Renal cortex interstitium (tissue), 15 donors: ENCODE data around the gene TICAM2. TPM values are rescaled to one million over a fixed set of nuclear protein-coding genes. Genes with fewer than 3 reads are reported as not detected.
"Not testable (repeated sequence)": the region's sequence is repeated elsewhere in the genome, so short reads cannot be mapped to it uniquely, and the experiment has no call there.

Experiments used
- DNase-seq, 11 donors: peaks; one replicate each; pipeline ENCODE4 v3.0.0-alpha.2; 2013; ENCODE audit warnings: low read depth in 9 of 11, low spot score in 4 of 11; ENCODE audit errors: extremely low read depth in 1 of 11
- long read RNA-seq, 16 experiments: transcript quantifications; one replicate each; lab custom pipeline, GENCODE V29; 2026
- polyA plus RNA-seq, 3 donors: library from polyadenylated mRNA; unstranded; fragments of 120-200 nt; gene quantifications; one replicate each; pipeline ENCODE4 v1.2.1, GENCODE V29; 2013; ENCODE audit not compliant: insufficient read length in 3 of 3

The TICAM2 gene, protein sequence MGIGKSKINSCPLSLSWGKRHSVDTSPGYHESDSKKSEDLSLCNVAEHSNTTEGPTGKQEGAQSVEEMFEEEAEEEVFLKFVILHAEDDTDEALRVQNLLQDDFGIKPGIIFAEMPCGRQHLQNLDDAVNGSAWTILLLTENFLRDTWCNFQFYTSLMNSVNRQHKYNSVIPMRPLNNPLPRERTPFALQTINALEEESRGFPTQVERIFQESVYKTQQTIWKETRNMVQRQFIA
- polyA plus RNA-seq = 1 to 10 TPM; 2.8 to 4.4 (median 3.8) TPM
- long read RNA-seq, donor 1, partial matches to known transcripts = 0 of 1 reads
- long read RNA-seq, donor 1, other reads (novel, unspliced or antisense) = 0 of 1 reads
- long read RNA-seq, donor 2, partial matches to known transcripts = 0 of 1 reads
- long read RNA-seq, donor 2, other reads (novel, unspliced or antisense) = 0 of 1 reads
- long read RNA-seq, donor 3, partial matches to known transcripts = 0 of 3 reads
- long read RNA-seq, donor 3, other reads (novel, unspliced or antisense) = 0 of 3 reads
- long read RNA-seq, donor 4, partial matches to known transcripts = 0 of 2 reads
- long read RNA-seq, donor 4, other reads (novel, unspliced or antisense) = 0 of 2 reads
- long read RNA-seq, donor 5 = 0 reads
- long read RNA-seq, donor 6, partial matches to known transcripts = 0 of 1 reads
- long read RNA-seq, donor 6, other reads (novel, unspliced or antisense) = 0 of 1 reads
- long read RNA-seq, donor 7, partial matches to known transcripts = 0 of 1 reads
- long read RNA-seq, donor 7, other reads (novel, unspliced or antisense) = 0 of 1 reads
- long read RNA-seq, donor 8 = 0 reads
- long read RNA-seq, donor 9, partial matches to known transcripts = 0 of 1 reads
- long read RNA-seq, donor 9, other reads (novel, unspliced or antisense) = 0 of 1 reads
- long read RNA-seq, donor 10 = 0 reads
- long read RNA-seq, donor 11 = 0 reads
- long read RNA-seq, donor 12 = 0 reads
- long read RNA-seq, donor 13 = 0 reads
- long read RNA-seq, donor 14 = 0 reads
- long read RNA-seq, donor 15 = 0 reads
- long read RNA-seq, donor 16 = 0 reads

DNA sequence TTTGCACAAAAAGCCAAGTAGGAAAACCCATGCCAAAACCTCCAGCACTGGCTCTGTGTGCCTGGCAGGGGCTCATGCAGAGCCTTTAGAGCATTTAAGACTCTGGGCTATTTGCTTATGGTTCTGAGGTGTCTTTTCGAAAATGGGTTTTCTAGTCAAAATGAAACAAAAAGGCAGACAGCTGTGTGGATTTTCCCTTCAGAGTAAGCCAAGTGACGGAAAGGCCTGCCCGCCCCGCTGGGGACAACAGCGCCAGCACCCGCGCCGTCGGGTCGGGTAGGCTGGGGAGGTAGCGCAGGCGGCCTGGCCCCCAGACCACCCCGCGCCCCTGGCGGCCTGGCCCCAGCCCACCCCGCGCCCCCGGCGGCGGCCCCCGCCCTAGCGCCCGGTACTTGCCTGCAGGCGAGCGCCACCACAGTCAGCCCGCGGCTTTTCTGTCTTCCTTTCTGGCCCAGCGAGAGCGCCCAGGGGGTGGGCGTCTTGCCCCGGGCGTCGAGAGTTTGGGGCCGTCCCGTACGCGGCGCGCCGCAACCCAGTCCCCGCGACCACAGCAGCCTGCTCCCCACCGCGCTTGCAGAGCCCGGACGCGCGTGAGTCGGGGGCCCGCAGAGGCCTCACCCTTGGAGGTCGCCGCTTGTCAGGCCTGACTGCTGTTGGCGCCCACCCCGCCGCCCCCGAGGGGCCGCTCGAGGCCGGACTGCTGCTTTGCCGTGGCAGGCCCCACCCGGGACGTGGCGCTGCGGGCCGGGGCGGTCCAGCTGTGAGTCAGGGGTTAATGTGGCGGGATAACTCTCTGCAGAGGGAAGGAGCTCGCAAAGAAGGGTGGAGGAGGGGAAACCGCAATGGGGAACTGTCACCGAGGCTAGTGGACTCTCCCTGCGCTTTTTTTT, at the start of gene TICAM2:
TICAM2 (minus strand) TSS at position 779 of the 890 bp plus-strand sequence. CDS start 21,223 bp downstream, outside the sequence.
- DNase-seq = peak in 2 of 11 donors; percentile 21 to 35

DNA sequence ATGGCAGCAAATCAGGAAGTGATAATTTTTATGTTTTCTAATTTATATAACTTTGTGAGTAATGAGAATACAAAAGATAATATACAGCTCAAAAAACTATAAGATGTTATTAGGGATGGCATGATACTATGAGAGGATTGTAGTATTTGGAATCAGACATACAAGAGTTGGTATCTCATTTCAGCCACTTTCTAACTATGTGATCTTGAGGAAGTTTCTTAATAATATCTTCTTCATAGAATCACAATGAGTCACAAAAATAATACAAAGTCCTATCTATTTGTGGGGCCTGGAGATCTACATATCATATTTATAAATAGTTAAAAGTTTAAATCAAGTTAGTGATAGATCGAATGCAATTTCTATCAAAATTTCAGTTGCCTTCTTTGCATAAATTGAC, 47.3 kb upstream of the TICAM2 start:
- DNase-seq = no peak

DNA sequence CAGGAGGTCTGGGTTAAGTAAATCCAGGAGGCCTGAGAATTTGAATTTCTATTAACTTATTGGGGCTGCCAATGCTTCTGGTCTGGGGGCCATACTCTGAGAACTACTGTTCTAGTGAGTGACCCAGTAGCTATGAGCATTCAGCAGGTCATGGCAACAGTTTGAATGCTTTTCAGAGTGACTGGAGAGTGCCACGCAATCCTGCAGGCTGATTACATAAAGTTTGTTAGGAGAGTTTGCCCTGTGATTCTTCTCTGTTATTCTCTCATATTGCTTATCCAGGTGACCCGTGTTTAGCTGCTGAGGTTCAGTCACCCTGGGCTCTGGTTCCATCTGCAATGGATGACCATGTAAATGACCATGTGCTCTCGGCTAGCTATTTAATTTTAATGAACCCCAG, 45.8 kb upstream of the TICAM2 start:
- no peak for DNase-seq

DNA sequence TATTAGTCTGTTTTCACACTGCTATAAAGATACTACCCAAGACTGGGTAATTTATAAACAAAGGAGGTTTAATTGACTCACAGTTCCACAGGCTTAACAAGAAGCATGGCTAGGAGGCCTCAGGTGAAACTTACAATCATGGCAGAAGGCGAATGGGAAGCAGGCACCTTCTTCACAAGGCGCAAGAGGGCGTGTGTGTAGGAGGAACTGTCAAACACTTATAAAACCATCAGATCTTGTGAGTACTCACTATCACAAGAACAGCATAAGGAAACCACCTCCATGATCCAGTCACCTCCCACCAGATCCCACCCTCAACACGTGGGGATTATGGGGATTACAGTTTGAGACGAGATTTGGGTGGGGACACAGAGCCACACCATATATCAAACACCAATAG, 43.1 kb upstream of the TICAM2 start:
- DNase-seq = not testable (repeated sequence)

DNA sequence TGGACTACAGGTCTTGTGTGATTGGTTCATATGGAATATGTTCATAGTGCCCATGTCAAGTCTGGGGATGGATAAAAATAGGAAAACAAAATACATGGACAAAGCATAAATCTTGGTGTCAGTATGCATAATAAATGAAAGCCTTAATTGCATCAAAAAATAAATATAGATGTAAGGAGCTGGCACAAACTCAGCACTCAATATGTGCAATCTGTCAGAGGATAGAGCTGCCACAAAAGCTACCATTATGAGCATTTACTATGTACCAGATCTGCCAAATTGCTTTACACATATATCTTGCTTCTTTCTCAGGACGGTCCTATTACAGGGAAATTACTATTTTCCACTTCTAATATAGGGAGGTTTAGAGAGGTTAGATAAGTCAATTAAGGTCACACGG, 41.8 kb upstream of the TICAM2 start:
- DNase-seq = no peak

DNA sequence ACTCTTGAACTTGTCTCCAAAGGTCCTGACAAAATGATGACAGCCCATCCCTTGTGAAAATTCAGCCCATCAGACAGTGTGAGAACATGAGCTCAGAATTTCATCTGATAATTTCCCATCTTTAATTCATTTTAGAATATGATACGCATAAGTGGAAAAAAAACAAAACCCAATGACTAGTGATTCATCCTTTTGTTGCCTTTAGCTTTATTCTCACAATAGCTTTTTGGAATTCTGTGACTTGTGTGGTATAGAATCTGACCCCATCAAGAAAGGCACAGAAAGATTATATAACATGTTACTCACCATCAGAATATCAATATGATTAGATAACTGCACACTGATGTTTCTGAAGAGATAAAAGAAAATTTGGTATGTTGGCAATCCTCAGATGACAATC, 39.7 kb upstream of the TICAM2 start:
- no peak for DNase-seq

DNA sequence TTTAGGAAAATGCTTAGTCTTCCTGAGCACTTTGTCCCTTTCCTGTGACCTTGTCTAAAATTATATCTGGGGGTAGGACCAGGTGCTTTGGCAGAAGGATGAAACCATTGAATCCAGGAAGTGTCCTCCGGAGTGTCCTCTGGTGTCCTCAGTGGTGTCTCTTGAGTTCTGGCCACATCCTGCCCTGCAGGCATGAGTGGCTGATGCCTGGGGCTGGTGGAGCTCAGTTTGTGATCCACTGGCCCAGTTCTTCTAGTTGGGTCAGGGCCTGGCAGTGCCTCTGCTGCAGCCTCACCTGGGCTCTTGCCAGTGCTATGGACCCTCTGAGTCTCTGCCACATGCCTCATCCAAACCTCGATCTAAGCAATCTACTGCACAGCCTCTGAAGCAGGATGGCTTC, 38.0 kb upstream of the TICAM2 start:
- DNase-seq = no peak

DNA sequence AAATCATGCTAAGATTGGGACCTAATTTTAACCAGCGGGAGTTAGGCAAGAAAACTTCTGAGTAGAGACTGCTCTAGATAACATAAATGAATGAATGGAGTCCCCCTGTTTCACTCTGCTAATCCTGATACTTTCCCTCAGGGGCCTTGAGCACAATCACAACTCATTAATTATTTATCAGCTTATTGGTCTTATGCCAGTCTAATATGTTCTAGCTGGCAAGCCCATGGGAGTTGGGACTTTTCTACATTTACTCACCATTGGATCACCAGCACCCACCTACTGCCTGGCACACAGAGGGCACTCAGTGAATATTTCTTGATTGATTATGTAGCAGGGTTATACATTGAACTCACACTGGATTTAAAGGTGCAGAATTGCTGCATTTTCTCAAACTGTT, 37.1 kb upstream of the TICAM2 start:
- no peak for DNase-seq

DNA sequence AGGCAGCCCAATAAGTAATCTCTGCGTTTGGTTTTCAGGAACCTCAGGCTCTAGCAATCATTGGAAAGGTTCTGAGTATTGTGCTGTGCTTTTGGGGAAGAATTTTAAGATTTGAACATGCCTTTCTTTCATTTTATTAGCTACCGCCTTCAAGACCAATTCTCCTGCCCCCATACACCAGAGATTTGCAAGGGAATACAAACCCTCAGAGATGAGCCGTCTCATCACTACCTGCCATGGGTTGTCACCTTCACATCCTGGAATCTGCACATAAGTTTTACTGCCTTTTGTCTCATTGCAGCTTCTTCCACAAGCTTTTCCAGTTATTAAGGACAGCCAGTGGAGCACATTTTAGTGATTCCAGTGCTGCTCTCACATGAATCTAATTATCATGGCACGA, 35.2 kb upstream of the TICAM2 start:
- DNase-seq = no peak

DNA sequence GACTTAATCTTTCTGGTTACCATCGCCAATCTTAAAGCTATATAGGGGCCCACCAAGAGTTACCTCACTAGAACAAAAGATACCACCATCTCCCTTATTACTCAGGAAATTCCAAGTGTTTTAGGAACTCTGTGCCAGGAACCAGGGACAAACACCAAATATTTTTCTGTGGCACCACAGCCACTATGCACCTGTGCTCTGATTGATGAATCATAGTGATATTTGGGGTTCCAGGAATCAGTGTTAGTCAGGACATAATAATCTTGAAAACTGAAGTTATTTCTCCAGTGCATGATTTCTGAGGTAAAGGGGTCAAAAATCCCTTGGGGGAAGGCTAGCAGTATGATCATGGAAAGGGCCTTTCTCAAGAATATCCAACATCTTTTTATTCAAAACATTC, 33.7 kb upstream of the TICAM2 start:
- DNase-seq = no peak

DNA sequence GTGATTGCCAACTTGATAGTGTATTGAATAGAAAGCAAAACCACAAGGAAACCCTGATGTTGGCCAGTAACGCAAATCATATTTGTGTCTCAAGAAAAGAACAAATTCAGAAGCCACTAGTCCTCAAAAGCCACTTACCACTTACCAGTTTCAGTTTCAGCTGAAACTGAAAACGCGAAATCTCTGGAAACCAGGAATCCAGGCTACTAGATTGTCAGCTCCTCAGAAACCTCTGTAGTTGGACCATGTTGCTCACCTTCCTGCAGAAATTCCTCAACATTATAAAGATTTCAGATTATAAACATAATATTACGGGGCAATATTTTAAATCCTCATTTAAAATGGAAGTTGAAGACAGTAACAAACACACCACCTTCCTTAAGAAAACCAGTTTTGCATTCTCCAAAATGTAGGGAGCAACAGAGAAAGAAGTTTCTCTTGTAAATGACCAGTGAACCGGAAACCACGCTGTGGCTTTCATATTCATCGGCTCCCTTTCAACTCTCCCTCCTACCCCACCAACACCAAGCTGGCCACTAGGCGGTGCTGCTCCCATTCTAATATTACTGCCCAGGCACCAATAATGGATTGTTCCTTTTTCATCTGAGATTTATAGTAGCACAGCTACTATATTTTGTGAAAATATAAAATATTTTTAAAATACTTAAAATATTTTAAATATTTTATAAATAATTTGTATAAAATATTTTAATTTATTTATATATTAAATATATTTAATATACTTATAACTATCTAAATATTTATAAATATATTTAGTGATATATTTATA, 32.3 kb upstream of the TICAM2 start:
- peak; percentile 68 to 85 (median 78) for DNase-seq

DNA sequence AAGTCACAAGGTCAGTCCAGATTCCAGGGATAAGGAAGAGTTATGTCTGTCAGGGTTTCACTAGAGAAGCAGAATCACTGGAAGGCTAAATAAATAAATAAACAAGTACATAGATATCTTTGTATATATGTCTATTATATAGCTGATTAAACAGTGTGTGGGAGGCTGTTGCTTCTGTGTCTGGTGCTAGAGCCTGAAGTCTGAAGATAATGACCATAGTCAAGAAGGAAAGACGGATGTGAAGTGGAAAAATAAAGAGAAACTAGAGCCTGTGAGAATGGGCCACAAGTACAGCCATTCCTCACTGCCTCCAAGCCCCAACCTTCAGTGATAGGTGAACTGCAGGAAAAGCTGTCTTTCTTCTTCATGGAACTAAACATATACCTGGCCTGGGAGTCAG, 27.6 kb upstream of the TICAM2 start:
- no peak for DNase-seq

DNA sequence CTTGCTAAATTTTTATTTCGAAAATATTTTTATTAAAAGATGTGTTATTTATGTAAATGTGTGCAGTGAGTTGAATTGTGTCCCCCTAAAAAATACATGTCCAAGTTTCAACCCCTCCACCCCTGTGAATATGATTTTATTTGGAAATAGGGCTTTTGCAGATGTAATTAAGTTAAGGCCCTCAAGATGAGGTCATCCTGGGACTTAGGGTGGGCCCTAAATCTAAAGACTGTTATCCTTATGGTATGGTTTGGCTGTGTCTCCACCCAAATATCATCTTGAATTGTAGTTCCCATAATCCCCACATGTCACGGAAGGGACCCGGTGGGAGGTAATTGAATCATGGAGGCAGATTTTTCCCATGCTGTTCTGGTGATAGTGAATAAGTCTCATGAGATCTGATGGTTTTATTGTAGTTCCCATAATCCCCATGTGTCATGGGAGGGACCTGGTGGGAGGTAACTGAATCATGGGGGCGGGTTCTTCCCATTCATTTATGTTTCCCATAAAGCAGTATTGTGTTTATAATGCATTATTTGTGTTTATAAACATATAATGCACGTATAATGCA, 25.1 kb upstream of the TICAM2 start:
- no peak for DNase-seq

DNA sequence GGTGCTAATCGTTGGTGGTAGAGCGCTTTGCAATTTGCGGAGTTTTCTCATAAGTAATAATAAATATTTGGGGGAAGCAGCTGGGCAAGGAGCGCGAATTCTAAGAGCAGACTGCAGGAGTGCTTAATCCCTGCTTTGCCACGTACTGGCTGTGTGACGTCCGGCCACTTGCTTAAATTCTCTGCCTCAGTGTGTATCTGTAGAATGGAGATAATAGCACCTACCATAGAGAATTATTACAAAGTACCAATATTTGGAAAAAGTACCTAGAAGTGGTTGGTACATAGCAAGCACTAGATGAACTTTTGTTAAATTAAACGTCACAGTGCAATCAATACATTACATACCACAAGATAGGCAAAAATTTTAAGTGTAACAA, 24.2 kb upstream of the TICAM2 start:
- DNase-seq = peak in 1 of 11 donors; percentile 43

DNA sequence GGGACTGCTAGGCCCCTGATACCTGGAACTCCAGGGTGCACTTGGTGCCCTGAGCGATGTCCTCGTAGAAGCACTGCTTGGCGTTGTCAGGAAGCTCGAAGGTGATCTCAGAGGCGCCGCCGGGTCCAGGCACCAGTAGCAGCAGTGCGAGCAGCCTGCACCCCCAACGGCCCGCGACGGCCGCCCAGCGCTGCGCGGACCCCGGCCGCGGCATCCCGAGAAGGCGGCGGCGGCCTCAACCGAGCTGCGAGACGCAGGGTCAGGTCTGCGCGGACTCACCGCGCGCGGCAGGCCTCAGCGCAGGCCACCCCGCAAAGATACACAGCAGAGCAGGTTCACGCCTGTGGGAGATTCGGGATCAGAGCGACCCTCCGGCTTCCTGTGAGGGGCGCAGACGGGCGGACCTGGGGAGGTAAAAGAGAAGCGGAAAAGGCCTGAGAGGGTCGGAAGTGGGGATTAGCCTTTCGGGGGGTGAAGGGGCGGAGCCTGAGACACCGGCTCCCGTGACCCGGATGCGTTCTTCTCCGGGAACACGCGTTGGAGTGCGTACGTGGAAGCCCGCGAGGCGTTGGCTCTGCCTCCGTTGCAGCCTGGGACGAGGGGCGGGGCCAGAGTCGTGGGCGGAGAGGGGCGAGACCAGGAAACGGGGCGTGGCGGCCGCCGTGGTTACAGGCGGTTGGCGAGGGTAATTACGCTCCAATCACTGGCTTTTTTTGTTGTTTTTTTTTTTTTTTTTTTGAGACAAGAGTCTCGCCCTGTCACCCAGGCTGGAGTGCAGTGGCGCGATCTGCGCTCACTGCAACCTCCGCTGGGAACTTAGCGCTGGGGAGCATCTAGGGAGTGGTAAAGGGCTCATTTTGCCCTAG, 23.5 kb upstream of the TICAM2 start, which contains the start of gene TMED7:
TMED7 (minus strand) TSS at position 458 of the 866 bp plus-strand sequence; CDS start at position 214, 244 bp downstream.
- peak; percentile 90 to 98 (median 97) for DNase-seq

DNA sequence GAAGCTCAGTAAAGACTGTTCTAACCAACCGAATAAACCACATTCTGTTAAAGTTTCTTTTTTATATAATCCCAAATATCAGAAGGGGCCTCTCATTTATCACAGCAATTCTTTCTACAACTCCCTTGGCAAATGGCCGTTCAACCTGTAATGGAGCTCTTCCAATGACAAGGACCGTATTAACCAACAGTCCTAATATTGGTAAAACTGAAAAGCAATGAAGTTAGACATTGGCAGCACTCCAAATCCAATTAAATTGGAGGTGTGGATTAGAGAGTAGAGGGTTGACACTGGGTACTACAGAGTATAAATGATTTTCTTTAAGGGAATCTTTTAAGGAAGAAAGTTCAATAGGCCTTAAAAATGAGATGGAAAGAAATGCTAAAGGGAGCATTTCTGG, 22.7 kb upstream of the TICAM2 start:
- no peak for DNase-seq

DNA sequence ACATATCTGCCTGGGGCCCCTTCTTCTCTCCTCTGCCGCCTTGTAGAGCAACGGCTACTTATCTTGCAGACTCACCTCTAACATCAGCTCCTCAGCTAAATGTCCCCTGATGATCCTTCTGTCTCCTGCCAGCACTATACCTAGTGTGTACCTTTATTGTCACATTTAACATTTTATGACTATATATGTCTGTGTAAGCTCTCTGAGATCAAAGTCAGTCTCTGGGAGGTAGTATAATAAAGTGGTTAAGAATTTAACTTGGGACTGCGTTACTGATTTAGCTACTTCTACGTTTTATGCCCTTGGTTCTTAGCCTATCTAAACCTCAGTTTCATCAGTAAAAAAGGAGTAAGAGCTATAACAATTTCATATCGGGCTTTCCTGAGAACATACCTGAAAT, 21.4 kb upstream of the TICAM2 start:
- DNase-seq = no peak
